HEK293T (cell line): Measurements from ENCODE around the gene EFNA3.

Experiments used
- ARNT ChIP-seq: fragments of 450-650 bp; IDR thresholded peaks from 2 replicates; pipeline ENCODE4 v1.6.1; 2017; ENCODE audit warnings: mild to moderate bottlenecking
- ELF4 ChIP-seq: fragments of 450-650 bp; IDR thresholded peaks from 2 replicates; pipeline ENCODE4 v1.6.1; 2017; ENCODE audit warnings: antibody characterized with exemption
- FOXK2 ChIP-seq: fragments of 450-650 bp; IDR thresholded peaks from 2 replicates; pipeline ENCODE4 v1.6.1; 2016; ENCODE audit warnings: mild to moderate bottlenecking
- FOXM1 ChIP-seq: fragments of 450-650 bp; IDR thresholded peaks from 2 replicates; pipeline ENCODE4 v1.6.1; 2017; ENCODE audit warnings: mild to moderate bottlenecking, borderline replicate concordance
- SP1 ChIP-seq: fragments of 450-650 bp; IDR thresholded peaks from 2 replicates; pipeline ENCODE4 v1.6.1; 2017
- TARDBP ChIP-seq: fragments of 450-650 bp; IDR thresholded peaks from 2 replicates; pipeline ENCODE4 v1.6.1; 2016

DNA sequence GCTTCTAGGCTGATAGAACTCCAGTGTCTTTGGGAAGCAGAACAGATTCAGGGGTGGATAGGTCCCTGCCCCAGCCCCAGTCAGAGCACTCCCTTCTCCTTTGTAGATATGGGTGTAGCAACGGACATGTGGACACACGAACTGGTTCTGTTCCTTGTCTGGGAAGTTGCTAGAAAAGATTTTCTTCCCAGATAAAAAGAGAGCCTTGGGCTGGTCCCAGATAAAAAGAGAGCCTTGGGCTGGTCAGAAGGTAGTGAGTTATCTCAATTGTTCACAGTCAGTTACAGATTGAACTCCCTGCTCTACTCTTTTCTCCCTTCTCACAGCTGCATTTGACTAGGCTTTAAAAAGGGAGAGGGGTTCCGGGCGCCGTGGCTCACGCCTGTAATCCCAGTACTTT, 41.6 kb downstream of the EFNA3 start:
- no peak for TF ChIP-seq ELF4
- no peak for TF ChIP-seq FOXM1
- no peak for TF ChIP-seq ARNT
- TF ChIP-seq FOXK2: no peak
- no peak for TF ChIP-seq TARDBP
- no peak for TF ChIP-seq SP1
